NB4 (cell line): ENCODE results near the gene PDXK.
"Not testable (repeated sequence)": the region's sequence is repeated elsewhere in the genome, so short reads cannot be mapped to it uniquely, and the experiment has no call there.

Experiments used
- DNase-seq: peaks from one replicate; pipeline ENCODE4 v3.0.0; 2010; ENCODE audit warnings: low read depth
- H3K4me3 ChIP-seq: one replicate; pipeline ENCODE4 v1.5.1; 2011; ENCODE audit warnings: mild to moderate bottlenecking, low read depth, low read length, moderate library complexity
- MYC ChIP-seq: IDR thresholded peaks from 2 replicates; pipeline ENCODE4 v1.6.1; 2011; ENCODE audit warnings: low read depth, low read length
- POLR2A ChIP-seq: IDR thresholded peaks from 2 replicates; pipeline ENCODE4 v1.6.1; 2011; ENCODE audit warnings: mild to moderate bottlenecking; ENCODE audit not compliant: insufficient read length; ENCODE audit errors: extremely low read depth
- TF ChIP-seq, protein P1 (sequence below): IDR thresholded peaks from 2 replicates; pipeline ENCODE4 v1.6.1; 2011; ENCODE audit warnings: low read depth, low read length
- TF ChIP-seq, protein P2 (sequence below): IDR thresholded peaks from one replicate; pipeline ENCODE4 v1.5.1; 2012; ENCODE audit warnings: low read depth, low read length

Gene PDXK

DNA sequence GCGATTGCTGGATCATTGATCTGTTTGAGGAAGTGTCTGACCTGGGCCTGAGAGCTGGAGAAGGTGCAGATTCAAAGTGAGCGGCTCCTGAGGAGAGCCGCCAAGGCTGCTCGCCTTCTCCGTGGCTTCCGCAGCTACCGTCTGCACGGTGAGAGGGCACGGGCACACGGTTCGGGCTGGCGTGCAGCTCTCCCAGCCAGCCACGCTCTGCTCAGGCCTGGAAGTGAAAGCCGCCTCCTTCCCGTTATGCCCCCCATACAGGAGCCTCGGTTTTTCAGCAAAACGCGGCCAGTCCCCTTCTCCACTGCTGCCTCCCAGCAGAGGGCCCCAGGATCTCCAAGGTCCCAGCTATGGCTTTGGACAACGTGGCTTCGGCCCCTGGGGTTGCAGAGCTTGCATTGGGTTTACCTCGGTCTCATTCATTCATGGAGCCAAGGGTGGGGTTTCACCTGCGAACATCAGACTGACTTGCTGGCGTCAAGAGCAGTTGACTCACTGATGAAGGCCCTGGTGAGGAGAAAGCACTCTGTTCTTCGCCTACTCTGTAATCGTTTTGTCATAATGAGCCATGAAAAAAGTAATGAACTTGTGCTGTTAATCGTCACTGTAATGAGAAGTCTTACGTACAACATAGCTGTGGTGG, 24.4 kb upstream of the PDXK start:
- TF ChIP-seq, protein P1, sequence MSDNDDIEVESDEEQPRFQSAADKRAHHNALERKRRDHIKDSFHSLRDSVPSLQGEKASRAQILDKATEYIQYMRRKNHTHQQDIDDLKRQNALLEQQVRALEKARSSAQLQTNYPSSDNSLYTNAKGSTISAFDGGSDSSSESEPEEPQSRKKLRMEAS, result no peak
- TF ChIP-seq POLR2A, result no peak
- TF ChIP-seq, protein P2, sequence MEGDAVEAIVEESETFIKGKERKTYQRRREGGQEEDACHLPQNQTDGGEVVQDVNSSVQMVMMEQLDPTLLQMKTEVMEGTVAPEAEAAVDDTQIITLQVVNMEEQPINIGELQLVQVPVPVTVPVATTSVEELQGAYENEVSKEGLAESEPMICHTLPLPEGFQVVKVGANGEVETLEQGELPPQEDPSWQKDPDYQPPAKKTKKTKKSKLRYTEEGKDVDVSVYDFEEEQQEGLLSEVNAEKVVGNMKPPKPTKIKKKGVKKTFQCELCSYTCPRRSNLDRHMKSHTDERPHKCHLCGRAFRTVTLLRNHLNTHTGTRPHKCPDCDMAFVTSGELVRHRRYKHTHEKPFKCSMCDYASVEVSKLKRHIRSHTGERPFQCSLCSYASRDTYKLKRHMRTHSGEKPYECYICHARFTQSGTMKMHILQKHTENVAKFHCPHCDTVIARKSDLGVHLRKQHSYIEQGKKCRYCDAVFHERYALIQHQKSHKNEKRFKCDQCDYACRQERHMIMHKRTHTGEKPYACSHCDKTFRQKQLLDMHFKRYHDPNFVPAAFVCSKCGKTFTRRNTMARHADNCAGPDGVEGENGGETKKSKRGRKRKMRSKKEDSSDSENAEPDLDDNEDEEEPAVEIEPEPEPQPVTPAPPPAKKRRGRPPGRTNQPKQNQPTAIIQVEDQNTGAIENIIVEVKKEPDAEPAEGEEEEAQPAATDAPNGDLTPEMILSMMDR, result no peak
- TF ChIP-seq MYC, result no peak
- no peak for DNase-seq
- H3K4me3 ChIP-seq, result no peak overlapping the region

DNA sequence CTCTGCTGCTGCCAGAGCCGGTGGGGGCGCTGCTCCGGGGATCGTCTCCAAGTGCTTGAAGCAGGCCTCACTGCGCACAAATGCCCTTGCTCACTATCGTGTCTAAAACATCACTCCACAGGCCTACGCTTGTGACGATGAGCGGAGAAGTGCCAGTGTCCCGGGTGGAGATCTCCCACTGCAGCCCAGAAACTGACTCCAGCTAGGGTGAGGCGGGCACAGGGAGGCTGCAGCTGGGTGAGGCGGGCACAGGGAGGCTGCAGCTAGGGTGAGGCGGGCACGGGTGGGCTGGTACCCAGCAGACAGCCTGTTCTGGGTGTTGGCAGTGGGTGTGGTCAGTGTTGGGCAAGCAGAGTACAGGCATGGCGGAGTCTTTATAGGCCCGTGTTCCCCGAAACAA, 22.7 kb upstream of the PDXK start:
- TF ChIP-seq MYC (no peak), POLR2A (no peak)
- TF ChIP-seq, protein P2, result no peak
- TF ChIP-seq, protein P1, result no peak
- no peak for DNase-seq
- H3K4me3 ChIP-seq, result no peak overlapping the region

DNA sequence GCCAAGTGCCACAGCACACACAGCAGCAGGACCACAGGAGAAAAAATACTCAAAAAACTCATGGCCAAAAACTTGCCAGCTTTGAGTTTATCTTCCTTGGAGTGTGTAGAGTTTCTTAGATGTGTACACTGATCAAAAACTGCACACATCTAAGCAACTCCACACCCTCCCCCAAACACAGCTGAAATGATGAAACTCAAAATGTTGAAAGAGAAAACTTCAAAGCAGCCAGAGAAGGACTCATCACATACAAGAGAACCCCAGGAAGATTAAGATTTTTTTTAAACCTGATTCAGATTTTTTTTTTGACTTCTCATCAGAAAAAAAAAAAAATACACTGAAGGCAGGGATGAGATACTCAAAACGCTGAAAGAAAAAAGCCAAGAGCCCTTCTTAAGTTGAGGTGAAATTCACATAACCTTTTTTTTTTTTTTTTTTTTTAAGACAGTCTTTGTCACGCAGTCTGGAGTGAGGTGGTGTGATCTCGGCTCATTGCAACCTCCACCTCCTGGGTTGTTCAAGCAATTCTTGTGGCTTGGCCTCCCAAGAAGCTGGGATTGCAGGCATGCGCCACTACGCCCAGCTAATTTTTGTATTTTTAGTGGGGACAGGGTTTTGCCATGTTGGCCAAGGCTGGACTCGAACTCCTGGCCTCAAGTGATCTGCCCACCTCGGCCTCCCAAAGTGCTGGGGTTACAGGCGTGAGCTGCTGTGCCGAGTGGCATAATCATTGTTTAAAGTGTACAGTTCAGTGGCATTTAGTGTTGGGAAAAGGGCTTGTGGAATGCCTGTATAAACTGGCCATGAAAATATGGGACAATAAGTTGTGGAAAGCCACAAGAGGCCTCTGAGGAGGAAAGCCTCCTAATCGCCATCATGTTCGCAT, 20.9 kb upstream of the PDXK start:
- DNase-seq, result no peak
- no peak overlapping the region for H3K4me3 ChIP-seq
- TF ChIP-seq MYC (no peak), POLR2A (no peak)
- TF ChIP-seq, protein P2, result no peak
- TF ChIP-seq, protein P1, result no peak

DNA sequence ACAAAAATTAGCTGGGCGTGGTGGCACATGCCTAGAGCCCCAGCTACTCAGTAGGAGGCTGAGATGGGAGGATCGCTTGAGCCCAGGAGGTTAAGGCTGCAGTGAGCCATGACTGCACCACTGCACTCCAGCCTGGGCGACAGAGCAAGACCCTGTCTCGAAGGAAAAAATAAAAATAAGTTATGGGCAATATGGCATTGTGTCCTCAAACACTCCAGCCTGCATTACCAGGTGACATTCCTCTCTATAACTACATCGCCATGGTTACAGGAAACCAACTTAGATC, 19.5 kb upstream of the PDXK start:
- not testable (repeated sequence) for DNase-seq, H3K4me3 ChIP-seq

DNA sequence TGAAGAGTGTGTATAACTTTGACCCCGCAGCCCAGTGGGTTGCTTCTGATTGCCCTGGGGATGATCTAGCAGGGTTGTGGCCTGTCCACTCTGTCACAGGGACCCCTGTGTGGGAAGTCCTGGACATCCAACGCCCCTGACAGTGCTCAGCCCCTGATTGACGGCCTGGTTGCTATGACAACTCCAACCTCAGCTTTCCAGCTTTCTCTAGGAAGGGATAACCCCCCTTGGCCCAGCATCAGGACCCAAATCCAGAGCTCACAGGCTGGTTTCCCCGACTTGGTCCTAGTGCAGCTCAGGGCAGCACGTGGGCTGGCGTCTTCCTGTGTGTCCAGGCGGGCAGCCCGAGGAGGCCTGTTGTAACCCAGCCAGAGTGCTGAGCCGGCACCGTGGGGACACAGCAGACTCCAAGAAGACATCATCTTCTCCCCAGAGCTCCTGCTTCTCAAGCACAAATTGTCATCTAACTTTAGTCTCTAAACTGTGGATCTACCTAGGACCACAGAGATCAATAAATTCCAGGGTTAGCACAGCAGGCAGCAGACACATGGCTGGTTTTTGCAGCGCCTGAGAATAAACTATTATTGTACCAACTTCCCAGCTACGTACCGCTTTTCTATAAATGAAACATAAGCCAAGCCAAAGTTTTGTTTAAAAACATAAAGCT, 18.9 kb upstream of the PDXK start:
- TF ChIP-seq MYC (no peak), POLR2A (no peak)
- TF ChIP-seq, protein P2, result no peak
- TF ChIP-seq, protein P1, result no peak
- no peak overlapping the region for H3K4me3 ChIP-seq
- no peak for DNase-seq
